ENCODE data around the gene CBLN2.

DNA sequence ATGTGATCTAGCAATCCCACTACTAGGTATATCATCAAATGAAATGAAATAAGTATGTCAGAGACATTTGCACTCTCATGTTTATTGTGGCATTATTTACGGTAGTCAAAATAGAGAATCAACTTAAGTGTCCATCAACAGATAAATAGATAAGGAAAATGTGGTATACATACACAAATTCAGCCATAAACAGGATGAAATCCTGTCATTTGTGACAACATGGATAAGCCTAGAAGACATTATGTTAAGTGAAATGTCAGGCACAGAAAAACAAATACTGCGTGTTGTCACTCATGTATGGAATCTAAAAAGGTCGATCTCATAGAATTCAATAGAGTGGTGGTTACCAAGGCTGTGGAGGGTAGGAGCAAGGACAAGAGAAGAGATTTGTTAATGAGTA is 22.1 kb upstream of the CBLN2 start:
- TF ChIP-seq, protein P1, sequence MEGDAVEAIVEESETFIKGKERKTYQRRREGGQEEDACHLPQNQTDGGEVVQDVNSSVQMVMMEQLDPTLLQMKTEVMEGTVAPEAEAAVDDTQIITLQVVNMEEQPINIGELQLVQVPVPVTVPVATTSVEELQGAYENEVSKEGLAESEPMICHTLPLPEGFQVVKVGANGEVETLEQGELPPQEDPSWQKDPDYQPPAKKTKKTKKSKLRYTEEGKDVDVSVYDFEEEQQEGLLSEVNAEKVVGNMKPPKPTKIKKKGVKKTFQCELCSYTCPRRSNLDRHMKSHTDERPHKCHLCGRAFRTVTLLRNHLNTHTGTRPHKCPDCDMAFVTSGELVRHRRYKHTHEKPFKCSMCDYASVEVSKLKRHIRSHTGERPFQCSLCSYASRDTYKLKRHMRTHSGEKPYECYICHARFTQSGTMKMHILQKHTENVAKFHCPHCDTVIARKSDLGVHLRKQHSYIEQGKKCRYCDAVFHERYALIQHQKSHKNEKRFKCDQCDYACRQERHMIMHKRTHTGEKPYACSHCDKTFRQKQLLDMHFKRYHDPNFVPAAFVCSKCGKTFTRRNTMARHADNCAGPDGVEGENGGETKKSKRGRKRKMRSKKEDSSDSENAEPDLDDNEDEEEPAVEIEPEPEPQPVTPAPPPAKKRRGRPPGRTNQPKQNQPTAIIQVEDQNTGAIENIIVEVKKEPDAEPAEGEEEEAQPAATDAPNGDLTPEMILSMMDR (IDR thresholded peaks at IDR 0.05): no peak
- TF ChIP-seq POLR2A (IDR thresholded peaks at IDR 0.05): no peak
